Rectal smooth muscle tissue (tissue), 1 donor: ENCODE measurements around the gene PLVAP.
"Not testable (repeated sequence)": the region's sequence is repeated elsewhere in the genome, so short reads cannot be mapped to it uniquely, and the experiment has no call there.

Source experiments
- H3K27ac ChIP-seq: one replicate; pipeline ENCODE4 v1.7.0; 2013; ENCODE audit warnings: low read depth, low read length, inconsistent platforms
- H3K27me3 ChIP-seq: one replicate; pipeline ENCODE4 v1.7.0; 2013; ENCODE audit warnings: low read length; ENCODE audit not compliant: control insufficient read depth, insufficient read depth
- H3K36me3 ChIP-seq: one replicate; pipeline ENCODE4 v1.7.0; 2013; ENCODE audit warnings: low read length; ENCODE audit not compliant: control insufficient read depth, insufficient read depth
- H3K4me1 ChIP-seq: one replicate; pipeline ENCODE4 v1.7.0; 2013; ENCODE audit warnings: low read length; ENCODE audit not compliant: control insufficient read depth, insufficient read depth
- H3K4me3 ChIP-seq: one replicate; pipeline ENCODE4 v1.7.0; 2013; ENCODE audit warnings: low read length
- H3K9ac ChIP-seq: one replicate; pipeline ENCODE4 v1.7.0; 2013; ENCODE audit warnings: low read length

The PLVAP gene

DNA sequence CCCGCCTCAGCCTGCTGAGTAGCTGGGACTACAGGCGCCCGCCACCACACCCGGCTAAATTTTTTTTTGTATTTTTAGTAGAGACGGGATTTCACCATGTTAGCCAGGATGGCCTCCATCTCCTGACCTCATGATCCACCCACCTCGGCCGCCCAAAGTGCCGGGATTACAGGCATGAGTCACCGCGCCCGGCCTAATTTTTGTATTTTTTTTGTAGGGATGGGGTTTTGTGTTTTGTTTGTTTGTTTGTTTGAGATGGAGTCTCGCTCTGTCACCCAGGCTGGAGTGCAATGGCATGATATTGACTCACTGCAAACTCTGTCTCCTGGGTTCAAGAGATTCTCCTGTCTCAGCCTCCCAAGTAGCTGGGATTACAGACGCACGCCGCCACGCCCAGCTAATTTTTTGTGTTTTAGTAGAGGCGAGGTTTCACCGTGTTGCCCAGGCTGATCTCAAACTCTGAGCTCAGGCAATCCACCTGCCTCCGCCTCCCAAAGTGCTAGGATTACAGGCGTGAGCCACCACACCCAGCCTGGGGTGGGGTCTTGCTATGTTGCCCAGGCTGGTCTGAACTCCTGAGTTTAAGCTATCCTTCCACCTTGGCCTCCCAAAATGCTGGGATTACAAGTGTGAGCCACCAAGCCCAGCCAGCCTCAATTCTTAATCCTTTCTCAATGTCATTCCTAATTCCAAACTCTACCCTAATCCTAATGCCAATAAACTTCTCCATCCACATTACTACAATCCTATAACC is 13.1 kb downstream of the PLVAP start:
- not testable (repeated sequence) for H3K9ac ChIP-seq

DNA sequence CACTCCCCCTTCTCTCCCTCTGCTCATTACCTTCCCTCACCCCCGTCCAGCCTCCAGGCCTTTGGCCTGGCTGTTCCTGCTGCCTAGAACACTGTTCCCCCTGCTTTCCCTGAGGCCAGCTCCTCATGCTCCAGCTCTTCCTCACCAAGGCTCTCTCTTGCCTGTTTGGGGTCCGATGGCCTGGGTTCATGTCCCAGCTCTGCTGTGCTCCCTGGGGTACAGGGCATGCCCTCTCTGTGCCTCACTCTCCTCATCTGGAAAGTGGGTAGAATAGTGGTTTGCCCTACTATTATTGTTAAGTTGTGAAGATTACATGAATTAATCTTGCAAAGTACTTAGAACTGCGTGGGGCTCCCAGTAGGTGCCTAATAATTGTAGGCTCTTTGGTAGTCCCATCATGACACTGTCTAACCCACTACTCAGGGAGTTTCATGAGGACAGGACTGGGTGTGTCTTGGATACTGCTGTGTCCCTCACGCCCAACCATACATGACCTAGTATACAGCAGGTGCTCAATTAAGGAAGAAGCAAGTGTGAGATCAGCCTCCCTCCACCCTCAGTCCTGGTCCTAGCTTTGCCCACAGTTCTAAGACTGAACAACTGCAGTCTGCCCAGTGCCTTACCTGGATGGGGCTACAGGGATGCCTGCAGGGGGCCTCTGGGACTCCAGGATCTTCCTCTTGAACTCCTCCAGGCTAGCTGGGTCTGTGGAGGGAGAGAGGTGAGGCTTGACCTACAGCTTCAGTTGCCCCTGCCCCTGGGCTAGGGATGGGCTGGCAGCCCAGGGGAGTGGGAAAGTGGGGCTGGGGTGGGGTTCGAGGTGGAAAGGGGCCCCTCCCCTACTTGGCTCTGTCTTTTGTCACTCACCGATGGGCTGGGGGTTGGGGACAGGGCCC is 17.0 kb downstream of the PLVAP start:
- no peak overlapping the region for H3K9ac ChIP-seq
- no peaks in the 10 kb centered on the region for H3K36me3 ChIP-seq
- no peak overlapping the region for H3K4me3 ChIP-seq
- H3K27ac ChIP-seq = no peak overlapping the region
- H3K4me1 ChIP-seq = no peaks in the 10 kb centered on the region
- H3K27me3 ChIP-seq = no peaks in the 10 kb centered on the region

More for the DNA sequence above, 13.1 kb downstream of the PLVAP start:
- not testable (repeated sequence) for H3K4me1 ChIP-seq, H3K27me3 ChIP-seq, H3K27ac ChIP-seq, H3K4me3 ChIP-seq, H3K36me3 ChIP-seq

DNA sequence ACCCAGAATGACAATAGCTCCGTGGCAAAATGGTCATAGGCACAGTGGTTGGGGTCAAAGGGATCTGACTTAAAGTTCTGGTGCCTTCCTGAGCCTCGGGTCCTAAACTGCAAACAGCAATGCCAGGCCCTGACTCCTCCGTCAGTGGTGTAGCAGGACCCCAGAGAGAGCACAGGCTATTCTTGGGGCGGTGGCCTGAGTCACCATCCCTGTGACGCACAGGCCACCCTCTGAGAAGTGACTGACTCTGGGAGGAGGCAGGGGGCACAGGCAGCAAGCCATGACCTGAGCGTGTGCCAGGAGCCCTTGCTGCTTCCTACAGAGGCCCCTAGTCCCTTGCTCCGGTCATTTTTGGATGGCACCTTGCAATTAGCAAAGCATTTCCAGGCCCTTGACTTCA is 18.7 kb downstream of the PLVAP start:
- Histone ChIP-seq H3K4me3 (no peak overlapping the region), H3K36me3 (no peaks in the 10 kb centered on the region), H3K27me3 (peaks cover 1% of the 10 kb centered on the region), H3K9ac (no peak overlapping the region), H3K4me1 (no peaks in the 10 kb centered on the region), H3K27ac (no peak overlapping the region)

DNA sequence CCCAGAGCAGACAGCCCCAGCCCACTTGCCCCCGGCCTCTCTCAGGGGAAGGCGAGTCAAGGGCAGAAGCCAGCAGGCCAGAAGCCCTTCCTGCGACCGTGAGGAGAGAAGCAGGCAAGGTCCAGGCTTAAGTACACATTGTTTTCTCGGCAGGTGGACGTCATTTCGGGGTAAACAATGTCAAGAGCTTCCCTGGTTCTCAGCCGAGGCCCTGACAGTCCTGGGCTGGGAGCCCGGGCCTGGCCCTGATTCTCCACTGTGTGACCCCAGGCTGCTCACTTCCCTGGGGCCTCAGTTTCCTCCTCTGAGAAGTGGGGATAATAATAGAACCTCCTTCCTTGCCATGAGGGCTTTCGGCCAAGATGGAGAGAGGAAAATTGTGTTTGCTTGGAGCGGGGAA is 19.4 kb downstream of the PLVAP start:
- H3K36me3 ChIP-seq = no peaks in the 10 kb centered on the region
- no peak overlapping the region for H3K4me3 ChIP-seq
- peaks cover 3% of the 10 kb centered on the region for H3K27me3 ChIP-seq
- no peaks in the 10 kb centered on the region for H3K4me1 ChIP-seq
- H3K9ac ChIP-seq = no peak overlapping the region
- no peak overlapping the region for H3K27ac ChIP-seq

DNA sequence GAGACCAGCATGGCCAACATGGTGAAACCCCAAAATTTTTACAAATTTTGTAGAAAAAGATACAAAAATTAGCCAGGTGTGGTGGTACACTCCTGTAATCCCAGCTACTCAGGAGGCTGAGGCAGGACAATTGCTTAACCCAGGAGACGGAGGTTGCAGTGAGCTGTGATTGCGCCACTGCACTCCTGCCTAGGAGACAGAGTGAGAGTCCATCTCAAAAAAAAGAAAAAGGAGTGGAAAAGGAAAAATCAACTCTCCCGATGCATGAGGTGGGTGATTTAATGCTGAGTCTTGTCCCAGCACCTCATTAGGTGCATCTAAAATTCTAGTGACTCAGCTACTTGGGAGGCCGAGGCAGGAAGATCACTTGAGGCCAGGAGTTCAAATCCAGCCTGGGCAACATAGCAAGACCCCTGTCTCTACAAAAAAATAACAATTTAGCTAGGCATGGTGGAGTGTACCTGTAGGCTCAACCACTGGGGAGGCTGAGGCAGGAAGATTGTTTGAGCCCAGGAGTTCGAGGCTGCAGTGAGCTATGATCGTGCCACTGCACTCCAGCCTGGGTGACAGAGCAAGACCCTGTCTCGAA is 20.0 kb downstream of the PLVAP start:
- H3K9ac ChIP-seq = no peak overlapping the region
- H3K4me3 ChIP-seq = no peak overlapping the region
- H3K4me1 ChIP-seq = no peaks in the 10 kb centered on the region
- no peaks in the 10 kb centered on the region for H3K36me3 ChIP-seq
- peaks cover 3% of the 10 kb centered on the region for H3K27me3 ChIP-seq
- H3K27ac ChIP-seq = no peak overlapping the region

DNA sequence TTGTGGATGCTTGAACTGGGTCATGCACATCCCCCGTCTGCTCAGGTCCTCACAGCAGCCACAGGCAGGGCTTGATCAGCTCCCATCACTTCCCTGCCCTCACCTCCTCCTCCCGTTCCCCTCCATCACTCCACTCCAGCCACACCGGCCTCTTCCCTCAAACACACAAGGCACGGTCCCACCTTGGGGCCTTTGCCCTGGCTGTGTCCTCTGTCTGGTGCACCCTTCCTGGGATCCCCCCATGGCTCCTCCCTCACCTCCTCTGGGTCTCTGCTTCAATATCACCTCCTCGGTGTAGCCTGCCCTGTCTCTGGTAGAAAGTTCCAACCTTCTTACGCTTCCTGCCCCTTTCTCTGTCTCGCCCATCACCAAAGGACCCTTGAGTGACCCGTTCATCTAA is 23.8 kb downstream of the PLVAP start:
- Histone ChIP-seq H3K4me3 (no peak overlapping the region), H3K27me3 (peaks cover 8% of the 10 kb centered on the region), H3K36me3 (no peaks in the 10 kb centered on the region), H3K4me1 (no peaks in the 10 kb centered on the region), H3K27ac (no peak overlapping the region), H3K9ac (no peak overlapping the region)

DNA sequence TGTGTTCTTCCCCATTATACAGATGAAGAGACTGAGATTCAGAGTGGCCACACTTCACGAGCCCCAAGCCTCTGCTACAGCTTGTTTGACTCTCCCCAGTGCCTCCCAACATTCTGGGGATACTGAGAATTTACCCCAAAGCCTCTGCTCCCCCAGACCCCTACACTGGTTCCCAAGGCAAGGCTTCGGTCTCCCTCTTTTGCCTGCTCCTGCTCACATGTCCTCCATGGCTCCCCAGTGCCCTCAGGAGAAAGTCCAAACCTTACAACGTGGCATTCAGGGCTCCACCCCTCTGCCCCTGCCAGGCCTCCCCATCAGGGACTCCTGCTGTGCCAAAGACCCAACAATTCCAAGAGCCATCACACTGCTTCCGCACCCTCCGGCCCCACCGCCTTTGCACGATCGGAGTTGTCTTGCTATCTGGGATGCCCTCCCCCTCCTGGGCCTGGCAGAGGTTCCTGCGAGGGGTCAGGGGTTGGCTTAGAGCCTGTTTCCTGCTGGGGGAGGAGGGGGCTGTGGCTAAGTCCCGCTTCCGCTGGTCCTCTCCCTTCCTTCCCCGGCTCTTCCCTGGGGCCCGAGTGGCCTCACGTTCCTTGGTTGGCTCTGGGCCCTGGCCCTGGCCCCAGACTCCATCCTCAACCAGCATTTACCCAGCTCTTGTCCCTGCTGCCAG is 24.4 kb downstream of the PLVAP start:
- Histone ChIP-seq H3K9ac (no peak overlapping the region), H3K4me1 (no peaks in the 10 kb centered on the region), H3K27me3 (peaks cover 9% of the 10 kb centered on the region), H3K4me3 (no peak overlapping the region), H3K36me3 (no peaks in the 10 kb centered on the region), H3K27ac (no peak overlapping the region)

DNA sequence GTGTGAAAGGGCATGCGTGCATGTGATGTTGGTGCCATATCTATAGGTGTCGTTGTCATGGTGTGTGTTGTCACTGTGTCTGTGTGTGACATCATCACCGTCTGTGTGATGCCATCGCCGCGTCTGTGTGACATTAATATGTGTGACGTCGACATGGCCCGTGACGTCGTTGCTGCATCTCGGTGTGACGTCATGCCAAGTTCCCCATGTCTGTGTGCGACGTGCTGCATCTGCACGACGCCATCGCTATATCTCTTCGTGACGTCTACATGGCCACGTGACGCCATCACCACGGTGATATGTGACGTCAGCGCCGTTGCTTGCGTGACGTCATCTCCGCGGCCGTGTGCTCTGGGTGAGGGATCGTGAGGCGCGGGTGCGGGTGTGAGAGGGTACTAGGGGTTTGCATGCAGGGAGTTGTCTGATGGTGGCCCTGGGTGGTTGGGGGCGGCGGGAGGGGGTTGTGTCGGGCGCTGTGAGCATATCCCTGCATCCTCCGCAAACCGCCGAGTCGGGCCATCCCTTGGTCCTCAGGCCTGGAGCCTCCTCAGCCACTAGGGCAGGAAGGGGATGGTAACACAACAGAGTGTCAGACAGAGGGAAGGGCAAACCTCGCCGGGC is 25.2 kb downstream of the PLVAP start:
- Histone ChIP-seq H3K27me3 (peaks cover 9% of the 10 kb centered on the region), H3K27ac (no peak overlapping the region), H3K4me1 (no peaks in the 10 kb centered on the region), H3K9ac (no peak overlapping the region), H3K4me3 (no peak overlapping the region), H3K36me3 (no peaks in the 10 kb centered on the region)

DNA sequence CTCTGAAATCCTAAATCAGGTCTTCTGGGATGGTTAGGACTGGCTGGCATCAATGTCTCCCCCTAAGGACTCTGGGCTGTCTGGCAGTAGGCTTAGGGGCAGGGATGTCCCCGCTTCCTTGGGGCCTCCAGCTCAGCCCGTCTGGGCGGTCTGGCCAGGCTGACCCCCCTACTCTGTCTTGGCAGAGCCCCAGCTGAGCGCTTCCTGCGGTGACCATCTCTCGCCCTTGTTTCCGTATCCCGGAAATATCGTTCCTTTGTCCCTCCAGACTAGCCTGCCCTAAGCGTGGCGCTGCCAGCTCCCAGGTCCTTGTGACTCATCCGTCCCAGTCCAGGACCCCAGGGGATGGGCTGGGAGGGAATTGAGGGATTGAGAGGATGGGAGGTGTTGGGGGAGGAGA is 28.4 kb downstream of the PLVAP start:
- H3K4me3 ChIP-seq = no peak overlapping the region
- no peak overlapping the region for H3K9ac ChIP-seq
- no peaks in the 10 kb centered on the region for H3K36me3 ChIP-seq
- peaks cover 3% of the 10 kb centered on the region for H3K4me1 ChIP-seq
- H3K27me3 ChIP-seq = peaks cover 9% of the 10 kb centered on the region
- no peak overlapping the region for H3K27ac ChIP-seq

DNA sequence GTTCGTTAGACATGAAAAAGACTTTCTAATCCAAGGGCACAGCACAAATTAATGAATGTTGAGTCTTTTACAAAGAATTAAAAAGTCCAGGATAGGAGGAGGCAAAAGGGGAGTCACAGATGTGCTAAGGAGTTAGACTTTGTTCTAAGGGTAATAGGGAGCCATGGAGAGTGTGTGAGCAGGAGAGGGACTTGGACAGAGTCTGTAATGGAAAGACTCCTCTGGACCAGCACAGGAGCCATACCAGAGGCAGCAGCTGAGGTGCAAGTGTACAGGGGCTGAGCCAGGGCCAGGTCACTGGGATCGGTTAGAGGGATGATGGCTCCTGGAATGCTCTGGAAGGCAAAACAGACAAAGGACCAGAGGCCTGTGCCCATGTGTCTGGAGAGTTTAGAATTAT is 29.3 kb downstream of the PLVAP start:
- Histone ChIP-seq H3K27ac (no peak overlapping the region), H3K9ac (no peak overlapping the region), H3K36me3 (no peaks in the 10 kb centered on the region), H3K4me3 (no peak overlapping the region), H3K27me3 (peaks cover 6% of the 10 kb centered on the region), H3K4me1 (peaks cover 3% of the 10 kb centered on the region)

DNA sequence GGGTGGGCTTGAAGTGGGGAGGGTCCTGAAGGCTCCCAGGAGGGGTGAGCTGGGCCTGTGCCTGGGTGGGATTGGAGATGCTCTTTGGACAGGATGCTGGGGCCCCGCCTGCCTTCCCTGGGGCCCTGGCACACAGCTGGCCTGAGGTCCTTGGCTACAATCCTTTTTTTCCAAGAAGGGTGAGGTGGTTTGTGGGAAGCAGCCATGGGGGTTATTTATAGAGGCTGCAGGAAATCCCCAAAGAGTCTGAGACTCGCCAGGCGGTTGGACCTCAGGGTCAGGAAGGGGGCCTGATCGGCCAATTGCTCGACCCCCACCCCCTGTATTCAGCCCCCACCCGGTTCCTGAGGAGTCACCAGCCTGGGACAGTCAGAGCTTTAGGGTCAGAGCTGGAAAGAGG is 29.8 kb downstream of the PLVAP start:
- Histone ChIP-seq H3K27ac (no peak overlapping the region), H3K4me3 (no peak overlapping the region), H3K9ac (no peak overlapping the region)

More for the DNA sequence above, 29.8 kb downstream of the PLVAP start:
- Histone ChIP-seq H3K27me3 (peaks cover 6% of the 10 kb centered on the region), H3K36me3 (no peaks in the 10 kb centered on the region), H3K4me1 (peaks cover 3% of the 10 kb centered on the region)
